GM19193 (cell line): ENCODE measurements around the gene KCNV2.

Source experiments
- POLR2A ChIP-seq: IDR thresholded peaks from 4 replicates; pipeline ENCODE4 v1.6.1; 2011; ENCODE audit not compliant: insufficient read depth, insufficient read length; ENCODE audit errors: extremely low read depth

The KCNV2 gene

DNA sequence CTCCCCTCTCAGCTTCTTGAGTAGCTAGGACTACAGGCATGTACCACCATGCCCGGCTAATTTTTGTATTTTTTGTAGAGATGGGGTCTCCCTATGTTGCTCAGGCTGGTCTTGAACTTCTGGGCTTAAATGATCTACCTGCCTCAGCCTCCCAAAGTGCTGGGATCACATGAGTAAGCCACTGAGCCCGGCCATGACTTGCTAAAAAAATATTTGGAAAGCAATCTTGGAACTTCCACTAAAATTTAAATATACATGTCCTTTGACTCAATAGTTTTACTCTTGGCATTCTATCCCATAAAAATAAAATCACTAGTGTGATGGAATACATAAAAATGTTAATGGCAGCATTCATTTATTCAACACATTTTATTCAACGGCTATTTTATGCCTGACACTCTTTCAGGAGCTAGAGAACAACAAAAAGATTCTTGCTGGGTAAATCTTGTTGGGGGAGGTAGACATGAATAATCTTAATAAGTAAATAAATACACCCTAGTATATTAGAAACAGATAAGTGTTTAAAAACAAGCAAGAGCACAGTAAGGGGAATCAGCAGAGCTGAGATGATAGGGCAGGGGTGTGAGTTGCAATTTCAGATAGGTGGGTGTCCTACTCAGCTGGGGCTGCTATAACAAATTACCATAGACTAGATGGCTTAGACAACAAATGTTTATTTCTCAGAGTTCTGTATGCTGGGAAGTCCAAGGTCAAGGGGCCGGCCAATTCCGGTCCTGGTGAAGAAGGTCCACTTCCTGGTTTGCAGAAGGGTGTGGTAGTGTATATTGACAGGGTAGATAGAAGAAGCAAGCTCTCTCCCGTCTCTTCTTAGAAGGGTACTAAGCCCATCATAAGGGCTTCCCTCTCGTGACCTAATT, 50.7 kb downstream of the KCNV2 start:
- no peak for TF ChIP-seq POLR2A

DNA sequence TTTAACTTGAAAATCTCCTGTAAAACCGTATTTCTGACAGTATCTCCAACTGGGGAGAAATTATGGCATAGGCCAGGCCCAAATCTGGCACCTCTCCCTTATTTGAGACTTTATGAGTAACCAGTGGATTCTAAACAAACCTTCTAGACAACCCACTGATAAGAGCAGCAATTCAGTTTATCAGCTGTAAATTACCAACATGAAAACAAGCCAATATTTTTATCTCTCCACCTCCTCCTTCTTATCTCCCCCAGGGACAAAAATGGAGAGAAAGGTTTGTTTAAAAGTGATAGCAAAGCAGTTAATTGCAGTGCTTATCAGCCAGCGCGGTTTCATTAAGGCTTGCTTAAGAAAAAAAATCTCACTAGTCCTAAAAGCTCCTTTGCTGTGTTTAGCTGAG, 53.8 kb downstream of the KCNV2 start:
- no peak for TF ChIP-seq POLR2A

DNA sequence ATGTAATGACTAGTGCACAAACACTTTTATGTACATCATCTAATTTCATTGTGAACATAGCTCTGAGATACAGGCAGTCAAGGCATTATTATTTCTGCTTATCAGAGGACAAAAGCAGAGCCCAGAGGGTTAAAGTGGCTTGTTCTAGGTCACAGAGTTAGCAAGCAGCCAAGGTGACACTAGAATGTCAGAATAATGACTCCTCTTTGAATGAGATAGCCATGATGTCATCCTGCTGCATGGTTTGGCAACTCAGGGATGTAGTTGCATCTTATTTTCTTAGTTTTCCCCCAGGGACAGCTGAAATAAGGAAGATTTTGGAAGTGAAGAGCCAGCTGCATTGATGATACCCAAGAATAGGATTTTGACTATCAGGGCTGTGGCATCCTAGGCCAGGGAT, 54.4 kb downstream of the KCNV2 start:
- no peak for TF ChIP-seq POLR2A

DNA sequence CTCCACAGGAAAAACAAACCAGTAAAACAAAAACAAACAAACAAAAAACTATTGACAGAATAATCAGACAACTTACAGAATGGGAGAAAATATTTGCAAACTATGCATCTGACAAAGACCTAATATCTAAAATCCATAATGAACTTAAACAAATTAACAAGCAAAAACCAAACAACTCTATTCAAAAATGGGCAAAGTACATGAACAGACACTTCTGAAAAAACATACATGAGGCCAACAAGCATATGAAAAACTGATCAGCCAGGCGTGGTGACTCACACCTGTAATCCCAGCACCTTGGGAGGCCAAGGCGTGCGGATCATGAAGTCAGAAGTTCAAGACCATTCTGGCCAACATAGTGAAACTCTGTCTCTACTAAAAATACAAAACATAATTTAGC, 60.1 kb downstream of the KCNV2 start:
- TF ChIP-seq POLR2A: no peak

DNA sequence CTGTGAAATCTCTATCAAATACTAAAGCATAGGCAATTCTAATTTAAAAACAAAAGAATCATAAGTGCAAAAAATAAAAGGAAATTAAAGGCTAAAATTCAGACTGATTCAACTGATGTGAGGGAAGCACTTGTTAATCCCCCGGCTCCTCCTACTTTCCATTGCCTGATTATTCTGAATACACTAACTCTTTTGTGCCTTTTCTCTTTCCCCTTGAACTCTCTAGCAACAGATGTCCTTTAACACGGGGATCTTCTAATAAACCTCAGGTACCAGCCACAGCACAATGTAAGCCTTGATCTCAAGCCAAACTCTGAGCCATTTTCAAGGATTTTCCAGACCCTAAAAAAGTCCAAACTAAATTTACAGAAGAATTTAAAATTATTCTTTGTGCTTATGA, 61.5 kb downstream of the KCNV2 start:
- TF ChIP-seq POLR2A: no peak
